Adrenal gland (tissue), 5 donors: ENCODE data around the gene CCDC167.

ENCODE experiments used
- CTCF ChIP-seq, 6 experiments: fragments of 450-650 bp in 4 of 6; fragments of 200-600 bp in 2 of 6; sonication (generic) in 1 of 6; IDR thresholded peaks; 1 replicate in 5 of 6; 2 replicates in 1 of 6; pipeline versions ENCODE4 v1.5.1 to v1.8.0; 2016 to 2021; ENCODE audit warnings: antibody characterized with exemption in 6 of 6, mild to moderate bottlenecking in 2 of 6, moderate library complexity in 1 of 6
- POLR2A ChIP-seq, 2 donors: fragments of 450-650 bp; IDR thresholded peaks; one replicate each; pipeline ENCODE4 v1.6.1; 2017; ENCODE audit warnings: antibody characterized with exemption in 2 of 2, mild to moderate bottlenecking in 2 of 2, moderate library complexity in 1 of 2
- donor health status: DM: no; HTN: no; CAD: no.

GRCh38 chr6:37528541-37528940, 28.8 kb upstream of the CCDC167 start:
- TF ChIP-seq CTCF (IDR thresholded peaks at IDR 0.05) (no peak), POLR2A (IDR thresholded peaks at IDR 0.05) (no peak)
